HepG2 (cell line): Measurements from ENCODE around the gene WNT3. TPM values are rescaled to one million over a fixed set of nuclear protein-coding genes. Genes with fewer than 3 reads are reported as not detected.
A peak's percentile ranks its signal among the peaks of the same experiment; 100 is the strongest.

Experiments used
- ATAC-seq: fragments of 200-7000 bp; cut with Tn5 transposase; 3 replicates; pipeline ENCODE4 v1.9.1; 2020; ENCODE audit warnings: mild to moderate bottlenecking, moderate library complexity
- BruUV-seq: library from RNA; stranded (reverse); fragments of 400-500 nt; replicated peaks from 2 replicates; lab custom pipeline; 2021; lab: Mats Ljungman, UMichigan
- CTCF ChIA-PET: fragments of 300-600 bp; formaldehyde crosslinking; extraction: SDS; loops from one replicate; lab custom pipeline; 2021; ENCODE audit warnings: low total read pairs, inconsistent platforms, low intra/inter-chr PET ratio; lab: Yijun Ruan, JAX
- POLR2A ChIA-PET: fragments of 350-600 bp; sonication (Branson Sonifier 250); formaldehyde crosslinking; loops from one replicate; lab custom pipeline; 2020; ENCODE audit warnings: antibody characterized with exemption, inconsistent platforms; lab: Yijun Ruan, JAX
- DNase-seq: peaks from one replicate; pipeline ENCODE4 v3.0.0-alpha.2; 2015; ENCODE audit warnings: low spot score
- FAIRE-seq: peaks from 3 replicates; lab custom pipeline; 2011; peaks lifted over from hg19 to GRCh38; lab: Jason Lieb, UNC
- H2AFZ ChIP-seq: one replicate; pipeline ENCODE4 v1.6.1; 2011; ENCODE audit warnings: low read length, inconsistent platforms
- H3K27ac ChIP-seq: fragments of 300-600 bp; 3 replicates; pipeline ENCODE4 v1.8.0; 2011; ENCODE audit warnings: mixed run types, mild to moderate bottlenecking, mixed read lengths, low read length, inconsistent platforms; ENCODE audit not compliant: insufficient read depth; ENCODE audit errors: extremely low read length
- H3K27me3 ChIP-seq, 2 experiments: fragments of 200-600 bp in 1 of 2; 2 replicates in 1 of 2; 3 replicates in 1 of 2; pipeline versions ENCODE4 v1.6.0 to v1.8.0; 2011; ENCODE audit warnings: low read length in 2 of 2, mild to moderate bottlenecking in 2 of 2, moderate library complexity in 2 of 2, inconsistent platforms in 1 of 2; ENCODE audit not compliant: insufficient read depth in 2 of 2, control insufficient read depth in 1 of 2
- H3K36me3 ChIP-seq, 2 experiments: fragments of 200-600 bp in 1 of 2; replicated peaks in 1 of 2; 2 replicates in 1 of 2; 3 replicates in 1 of 2; pipeline versions ENCODE4 v1.5.1 to v1.8.0; 2011; ENCODE audit warnings: low read length in 2 of 2, inconsistent platforms in 1 of 2; ENCODE audit not compliant: insufficient read depth in 2 of 2, control insufficient read depth in 1 of 2
- H3K4me1 ChIP-seq: 2 replicates; pipeline ENCODE4 v1.5.1; 2012; ENCODE audit warnings: low read length, inconsistent platforms; ENCODE audit not compliant: insufficient read depth
- H3K4me2 ChIP-seq: 2 replicates; pipeline ENCODE4 v1.6.0; 2011; ENCODE audit warnings: low read depth, low read length, inconsistent platforms
- H3K4me3 ChIP-seq, 3 experiments: fragments of 200-600 bp in 1 of 3; sonication (generic), shearing (Covaris generic) in 1 of 3; replicated peaks in 1 of 3; 2 replicates each; pipeline ENCODE4 v1.5.1; 2011 to 2016; ENCODE audit warnings: low read length in 3 of 3, inconsistent platforms in 2 of 3, low read depth in 2 of 3, mild to moderate bottlenecking in 2 of 3, control low read depth in 1 of 3, mixed read lengths in 1 of 3; ENCODE audit not compliant: insufficient read depth in 1 of 3
- H3K79me2 ChIP-seq: one replicate; pipeline ENCODE4 v1.6.1; 2011; ENCODE audit warnings: low read length, inconsistent platforms; ENCODE audit not compliant: insufficient read depth
- H3K9ac ChIP-seq: 2 replicates; pipeline ENCODE4 v1.6.0; 2011; ENCODE audit warnings: mild to moderate bottlenecking, low read depth, low read length, inconsistent platforms; ENCODE audit not compliant: insufficient read depth
- H3K9me3 ChIP-seq: 2 replicates; pipeline ENCODE4 v1.5.1; 2012; ENCODE audit warnings: mild to moderate bottlenecking, low read length
- H4K20me1 ChIP-seq: 2 replicates; pipeline ENCODE4 v1.6.0; 2011; ENCODE audit warnings: inconsistent platforms, mild to moderate bottlenecking, low read length, moderate library complexity; ENCODE audit not compliant: insufficient read depth
- PAF1 ChIP-seq: IDR thresholded peaks from 2 replicates; pipeline ENCODE4 v1.6.1; 2016; ENCODE audit warnings: missing genetic modification reagents, missing compliant biosample characterization
- ZFYVE20 ChIP-seq: sonication (generic); formaldehyde crosslinking; IDR thresholded peaks from 2 replicates; pipeline ENCODE4 v1.8.0; 2023; ENCODE audit warnings: low read depth, mild to moderate bottlenecking, moderate library complexity, missing genetic modification reagents, borderline replicate concordance
- WGBS: methylation state at CpG from one replicate; pipeline ENCODE4 v1.1.6; 2017; ENCODE audit warnings: low lambda C conversion rate; 5-methylcytosine and 5-hydroxymethylcytosine counted together
- in situ Hi-C: cut with HindIII; loops from 2 replicates; pipeline ENCODE4 v1.10.0; 2017; ENCODE audit warnings: low pct_unique_long_range_greater_than_20kb; ENCODE audit not compliant: extremely low pct_ligation_motif_present
- intact Hi-C: fragments of 100-400 bp; cut with micrococcal nuclease; formaldehyde crosslinking; loops from one replicate; pipeline ENCODE4 v1.10.0; 2022; ENCODE audit not compliant: unreplicated experiment
- polyA plus RNA-seq, 8 experiments: library from polyadenylated mRNA; depleted of rRNA in 3 of 8; stranded (reverse) in 7 of 8; unstranded in 1 of 8; fragments of >200 nt; fragmentation: Illumina TruSeq in 4 of 8; extraction: Trizol in 4 of 8; gene quantifications; 2 replicates each; pipeline versions ENCODE4 v1.2.1 to v1.2.3, GENCODE V29; 2011 to 2016; ENCODE audit warnings: low read depth in 4 of 8, missing spikeins in 1 of 8, mixed read lengths in 1 of 8; ENCODE audit not compliant: insufficient read depth in 1 of 8
- total RNA-seq, 5 experiments: library from RNA; depleted of rRNA; stranded (reverse); fragments of >200 nt; fragmentation: Illumina TruSeq; extraction: Trizol; gene quantifications; 2 replicates each; pipeline ENCODE4 v1.2.3, GENCODE V29; 2016; ENCODE audit warnings: low read depth in 1 of 5
- TF ChIP-seq, protein P1 (sequence below): sonication (generic); formaldehyde crosslinking; IDR thresholded peaks from 2 replicates; pipeline ENCODE4 v1.5.1; 2020; ENCODE audit warnings: mild to moderate bottlenecking, missing genetic modification reagents, moderate library complexity

The WNT3 gene
- total and polyA plus RNA-seq, 2 of the 13 experiments (the other 11 are each of a cell fraction or from before 2014, with no cell fraction given) = 8.5 to 10.3 TPM

- TF ChIP-seq, protein P1, sequence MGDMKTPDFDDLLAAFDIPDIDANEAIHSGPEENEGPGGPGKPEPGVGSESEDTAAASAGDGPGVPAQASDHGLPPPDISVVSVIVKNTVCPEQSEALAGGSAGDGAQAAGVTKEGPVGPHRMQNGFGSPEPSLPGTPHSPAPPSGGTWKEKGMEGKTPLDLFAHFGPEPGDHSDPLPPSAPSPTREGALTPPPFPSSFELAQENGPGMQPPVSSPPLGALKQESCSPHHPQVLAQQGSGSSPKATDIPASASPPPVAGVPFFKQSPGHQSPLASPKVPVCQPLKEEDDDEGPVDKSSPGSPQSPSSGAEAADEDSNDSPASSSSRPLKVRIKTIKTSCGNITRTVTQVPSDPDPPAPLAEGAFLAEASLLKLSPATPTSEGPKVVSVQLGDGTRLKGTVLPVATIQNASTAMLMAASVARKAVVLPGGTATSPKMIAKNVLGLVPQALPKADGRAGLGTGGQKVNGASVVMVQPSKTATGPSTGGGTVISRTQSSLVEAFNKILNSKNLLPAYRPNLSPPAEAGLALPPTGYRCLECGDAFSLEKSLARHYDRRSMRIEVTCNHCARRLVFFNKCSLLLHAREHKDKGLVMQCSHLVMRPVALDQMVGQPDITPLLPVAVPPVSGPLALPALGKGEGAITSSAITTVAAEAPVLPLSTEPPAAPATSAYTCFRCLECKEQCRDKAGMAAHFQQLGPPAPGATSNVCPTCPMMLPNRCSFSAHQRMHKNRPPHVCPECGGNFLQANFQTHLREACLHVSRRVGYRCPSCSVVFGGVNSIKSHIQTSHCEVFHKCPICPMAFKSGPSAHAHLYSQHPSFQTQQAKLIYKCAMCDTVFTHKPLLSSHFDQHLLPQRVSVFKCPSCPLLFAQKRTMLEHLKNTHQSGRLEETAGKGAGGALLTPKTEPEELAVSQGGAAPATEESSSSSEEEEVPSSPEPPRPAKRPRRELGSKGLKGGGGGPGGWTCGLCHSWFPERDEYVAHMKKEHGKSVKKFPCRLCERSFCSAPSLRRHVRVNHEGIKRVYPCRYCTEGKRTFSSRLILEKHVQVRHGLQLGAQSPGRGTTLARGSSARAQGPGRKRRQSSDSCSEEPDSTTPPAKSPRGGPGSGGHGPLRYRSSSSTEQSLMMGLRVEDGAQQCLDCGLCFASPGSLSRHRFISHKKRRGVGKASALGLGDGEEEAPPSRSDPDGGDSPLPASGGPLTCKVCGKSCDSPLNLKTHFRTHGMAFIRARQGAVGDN = peak; percentile 16; the same call in 1 of the 2 replicates
- TF ChIP-seq, all 625 proteins: peak for 3
These were observed 44.5 kb upstream of the WNT3 start (continued) for GRCh38 chr17:46862949-46863348.

DNA sequence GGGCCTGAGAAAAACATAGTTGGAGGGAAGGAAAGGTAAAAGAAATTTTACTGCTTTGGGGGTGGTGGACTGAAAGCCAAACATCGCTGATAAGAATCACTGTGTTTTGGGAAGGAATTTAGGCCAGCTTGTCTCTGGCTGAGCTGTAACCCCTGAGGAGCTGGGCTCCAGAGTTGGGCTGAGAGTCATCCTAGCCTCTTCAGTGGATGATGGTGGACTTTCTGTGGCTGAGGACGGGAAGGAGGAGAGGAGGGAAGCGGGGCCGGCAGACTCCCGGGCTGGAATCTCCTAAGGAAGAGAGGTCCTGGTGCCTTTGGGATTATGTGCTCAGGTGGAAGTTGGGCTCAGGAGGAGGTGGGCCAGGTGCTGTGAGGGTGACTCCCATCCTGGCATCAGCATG, 41.5 kb upstream of the WNT3 start:
- in situ Hi-C loops = no loop called here
- BruUV-seq = no TSS peak
- CTCF ChIA-PET = no interaction called here

GRCh38 chr17:46857600-46857999, 39.1 kb upstream of the WNT3 start:
- peaks cover 1 to 26% of the 10 kb centered on the region in 2 experiments; a peak in 4 of 5 replicates for H3K27me3 ChIP-seq
- H4K20me1 ChIP-seq = no peaks in the 10 kb centered on the region
- H3K9me3 ChIP-seq = no peaks in the 10 kb centered on the region
- no peak for TF ChIP-seq ZFYVE20 (CRISPR knock-in tag)
- POLR2A ChIA-PET = no interaction called here
- no peaks in the 10 kb centered on the region for H3K79me2 ChIP-seq
- H3K4me3 ChIP-seq = no peak overlapping the region
- CTCF ChIA-PET = no interaction called here
- intact Hi-C loops (no loop called here), in situ Hi-C loops (no loop called here)
- no peaks in the 10 kb centered on the region for H3K36me3 ChIP-seq
- no peak overlapping the region for H3K27ac ChIP-seq
- DNase-seq = no peak
- ATAC-seq = no peak
- BruUV-seq = no TSS peak
- H2AFZ ChIP-seq = no peak overlapping the region
- WGBS = 92% methylated on average over 1 of the region's 1 CpG
- no peak for FAIRE-seq
- H3K4me1 ChIP-seq = peaks cover 3% of the 10 kb centered on the region
- no peak overlapping the region for H3K4me2 ChIP-seq
- no peak overlapping the region for H3K9ac ChIP-seq

More for the DNA sequence above, 41.5 kb upstream of the WNT3 start:
- ATAC-seq = no peak
- peaks cover 9 to 30% of the 10 kb centered on the region in 2 experiments; a peak in 4 of 5 replicates for H3K27me3 ChIP-seq
- DNase-seq = no peak
- H3K79me2 ChIP-seq = no peaks in the 10 kb centered on the region
- no peak overlapping the region for H3K27ac ChIP-seq
- no peak overlapping the region for H3K9ac ChIP-seq
- 25% methylated on average over 5 of the region's 5 CpGs for WGBS
- H3K4me1 ChIP-seq = peaks cover 4% of the 10 kb centered on the region
- H4K20me1 ChIP-seq = no peaks in the 10 kb centered on the region
- H3K9me3 ChIP-seq = no peaks in the 10 kb centered on the region
- TF ChIP-seq PAF1 (CRISPR knock-in tag) = no peak
- H3K4me2 ChIP-seq = no peak overlapping the region
- no peak overlapping the region for H3K4me3 ChIP-seq
- no peak for FAIRE-seq
- POLR2A ChIA-PET = no interaction called here
- intact Hi-C loops = no loop called here
- no peak overlapping the region for H2AFZ ChIP-seq
- no peaks in the 10 kb centered on the region for H3K36me3 ChIP-seq
